GM18909 (cell line): ENCODE results near the gene RHAG.
A peak's percentile ranks its signal among the peaks of the same experiment; 100 is the strongest.
"Not testable (repeated sequence)": the region's sequence is repeated elsewhere in the genome, so short reads cannot be mapped to it uniquely, and the experiment has no call there.

Source experiments
- ATAC-seq: cut with Tn5 transposase; IDR thresholded peaks from one replicate; pipeline ENCODE4 v1.9.1; 2021; ENCODE audit warnings: mild to moderate bottlenecking; ENCODE audit not compliant: unreplicated experiment, poor library complexity

The RHAG gene

DNA sequence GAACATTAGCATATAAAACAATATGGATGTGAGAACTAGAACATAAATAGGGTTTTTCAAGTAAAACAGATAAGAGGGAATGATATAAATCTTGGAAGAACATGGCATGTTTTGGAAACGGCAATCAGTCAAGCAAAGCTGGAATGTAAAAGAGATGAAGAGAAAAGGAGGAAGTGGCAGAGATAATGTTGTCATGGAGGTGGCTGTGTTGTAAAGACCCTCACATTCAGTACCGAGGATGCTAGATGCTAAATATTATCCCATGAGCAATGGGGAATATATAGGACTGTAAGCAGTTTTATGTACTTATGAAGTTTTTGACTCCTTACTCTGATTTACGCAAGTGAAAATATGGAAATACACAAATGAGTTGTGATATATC lies 702 bp upstream of the RHAG start:
- no peak for ATAC-seq

- ATAC-seq = no peak
Measured at GRCh38 chr6:49635978-49636712, 494 bp downstream of the RHAG start.

GRCh38 chr6:49635480-49635879 lies 1.2 kb downstream of the RHAG start:
- no peak for ATAC-seq

DNA sequence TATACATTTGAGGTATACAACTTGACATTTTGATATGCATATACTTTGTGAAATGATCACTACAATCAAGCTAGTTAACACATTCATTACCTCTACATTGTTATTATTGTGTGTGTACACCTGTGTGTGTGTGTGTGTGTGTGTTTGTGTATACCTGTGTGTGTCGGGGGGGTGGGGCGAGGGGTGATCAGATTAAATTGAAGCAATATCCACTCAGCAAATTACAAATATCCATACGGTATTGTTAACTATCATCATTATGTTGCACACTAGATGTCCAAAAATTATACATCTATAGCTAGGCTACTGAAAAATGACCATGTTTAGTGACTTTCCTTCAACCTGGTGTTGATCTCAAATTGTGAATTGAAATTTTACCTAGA lies 1.8 kb downstream of the RHAG start:
- no peak for ATAC-seq

DNA sequence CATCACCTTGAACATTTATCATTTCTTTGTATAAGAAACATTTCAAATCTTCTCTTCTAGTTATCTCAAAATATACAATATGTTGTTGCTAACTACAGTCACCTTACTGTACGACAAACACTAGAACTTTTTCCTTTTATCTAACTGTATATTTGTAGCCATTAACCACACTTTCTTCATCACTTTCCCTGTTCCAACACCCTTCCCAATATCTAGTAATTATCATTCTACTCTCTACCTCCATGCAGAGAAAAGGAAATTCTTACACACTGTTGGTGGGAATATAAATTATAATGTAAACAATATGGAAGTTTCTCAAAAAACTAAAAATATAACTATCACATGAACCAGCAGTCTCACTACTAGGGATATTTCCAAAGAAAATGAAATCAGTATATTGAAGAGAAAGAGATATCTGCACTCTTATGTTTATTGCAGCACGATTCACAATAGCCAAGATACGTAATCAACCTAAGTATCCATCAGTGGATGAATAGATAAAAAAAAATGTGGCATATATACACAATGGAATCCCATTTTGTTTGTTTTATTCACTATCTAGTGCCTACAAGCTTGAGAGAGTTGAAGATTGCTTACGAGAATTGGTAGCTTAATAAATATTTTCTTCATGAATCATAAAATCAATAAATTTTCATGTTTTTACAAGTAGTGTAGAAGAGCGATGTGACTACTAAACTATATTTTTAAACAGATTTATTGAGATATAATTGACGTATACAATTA lies 2.4 kb downstream of the RHAG start:
- ATAC-seq = no peak

GRCh38 chr6:49633541-49633940 lies 3.1 kb downstream of the RHAG start:
- ATAC-seq = no peak

DNA sequence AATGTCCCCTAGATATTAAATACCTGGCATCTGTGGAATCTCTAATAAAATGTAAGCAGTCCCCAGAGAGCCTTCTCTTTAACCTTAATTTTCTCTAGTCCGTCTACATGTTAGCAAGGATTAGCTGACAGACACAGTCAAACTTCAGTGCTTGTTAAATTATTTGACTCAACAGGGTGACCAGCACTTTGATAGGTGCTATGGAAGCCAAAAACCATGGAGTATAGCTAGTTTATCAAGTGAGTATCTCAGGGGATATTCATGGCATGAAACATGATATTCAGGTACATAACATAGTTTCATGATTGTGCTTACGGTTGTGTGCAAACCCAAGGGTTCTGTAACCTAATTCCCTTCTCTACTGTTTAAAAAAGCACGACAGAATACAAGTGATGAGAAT lies 3.9 kb downstream of the RHAG start:
- ATAC-seq = no peak

- not testable (repeated sequence) for ATAC-seq
Measured at GRCh38 chr6:49629485-49630088, 7.1 kb downstream of the RHAG start.

DNA sequence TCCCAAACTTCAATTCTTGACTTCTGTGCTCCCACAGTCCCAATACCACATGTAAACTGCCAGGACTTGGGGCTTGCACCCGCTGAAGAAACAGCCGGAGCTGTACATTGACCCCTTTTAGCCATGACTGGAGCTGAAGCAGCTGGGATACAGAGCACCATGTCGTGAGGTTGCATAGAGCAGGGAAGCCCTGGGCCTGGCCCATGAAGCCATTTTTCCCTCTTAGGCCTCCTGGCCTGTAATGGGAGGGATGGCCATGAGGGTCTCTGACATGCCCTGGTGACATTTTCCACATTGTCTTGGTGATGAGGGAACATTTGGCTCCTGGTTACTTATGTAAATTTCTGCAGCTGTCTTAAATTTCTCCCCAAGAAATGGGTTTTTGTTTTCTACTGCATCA lies 9.8 kb downstream of the RHAG start:
- no peak for ATAC-seq

DNA sequence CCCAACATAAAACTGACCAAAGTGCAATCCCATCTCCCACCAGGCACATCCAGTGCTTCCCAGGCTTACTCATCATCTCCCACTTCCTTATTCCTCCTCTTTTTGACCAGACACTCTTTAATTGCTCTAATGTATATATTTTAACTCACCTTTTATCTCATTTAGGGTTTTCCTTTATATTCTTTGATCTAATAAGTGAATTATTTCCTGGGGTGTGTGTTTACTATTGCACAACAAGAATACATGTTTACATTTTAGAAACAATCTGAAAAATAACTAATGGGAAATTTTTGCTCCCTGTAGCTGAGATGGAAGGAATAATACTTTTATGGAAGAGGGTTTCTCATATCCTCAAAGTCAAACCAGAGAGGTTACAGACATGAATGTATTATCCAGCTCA lies 18.4 kb downstream of the RHAG start:
- no peak for ATAC-seq

- not testable (repeated sequence) for ATAC-seq
Measured at GRCh38 chr6:49614144-49614543, 22.5 kb downstream of the RHAG start.

GRCh38 chr6:49609285-49609684 lies 27.4 kb downstream of the RHAG start:
- ATAC-seq = no peak

GRCh38 chr6:49608275-49608674 lies 28.4 kb downstream of the RHAG start:
- ATAC-seq = not testable (repeated sequence)

GRCh38 chr6:49607391-49607982 lies 29.2 kb downstream of the RHAG start:
- no peak for ATAC-seq

- ATAC-seq = peak; percentile 97
Measured at GRCh38 chr6:49606721-49607390, 29.8 kb downstream of the RHAG start.

GRCh38 chr6:49604080-49604479 lies 32.6 kb downstream of the RHAG start:
- not testable (repeated sequence) for ATAC-seq

DNA sequence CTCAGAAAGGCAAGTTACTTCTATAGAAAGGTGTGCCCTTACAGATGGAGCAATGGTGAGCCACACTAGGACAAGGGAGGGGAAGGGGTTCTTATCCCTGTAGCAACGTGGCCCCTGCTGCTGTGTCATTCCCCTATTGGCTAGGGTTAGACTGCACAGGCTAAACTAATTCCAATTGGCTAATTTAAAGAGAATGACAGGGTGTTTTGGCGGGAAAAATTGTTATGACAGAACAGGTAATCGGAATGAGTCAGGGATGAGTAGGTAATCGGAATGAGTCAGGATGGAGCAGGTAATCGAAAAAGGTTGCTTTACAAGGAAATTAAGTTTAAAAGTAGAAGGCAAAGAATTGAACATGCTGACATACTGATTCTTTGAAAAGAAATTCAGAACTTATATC lies 49.4 kb downstream of the RHAG start:
- ATAC-seq = not testable (repeated sequence)

DNA sequence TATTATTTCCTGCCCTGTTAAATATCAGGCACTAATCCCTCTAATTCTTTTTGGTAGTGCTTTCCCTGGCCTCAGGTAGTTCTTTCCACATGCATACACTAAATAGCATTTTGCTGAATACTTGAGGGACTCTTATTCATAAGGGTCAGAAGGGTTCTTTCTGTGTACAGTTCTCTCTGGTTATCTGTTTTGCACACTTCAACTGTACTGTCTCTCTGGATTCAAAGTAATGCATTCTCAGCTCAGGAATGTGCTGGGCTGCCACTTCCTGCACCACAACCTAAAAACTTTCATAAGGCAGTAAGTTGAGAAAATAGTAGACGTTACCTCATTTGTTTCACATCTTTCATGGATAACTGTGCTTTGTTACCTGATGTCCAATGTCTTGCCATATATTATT lies 54.1 kb downstream of the RHAG start:
- ATAC-seq = no peak

DNA sequence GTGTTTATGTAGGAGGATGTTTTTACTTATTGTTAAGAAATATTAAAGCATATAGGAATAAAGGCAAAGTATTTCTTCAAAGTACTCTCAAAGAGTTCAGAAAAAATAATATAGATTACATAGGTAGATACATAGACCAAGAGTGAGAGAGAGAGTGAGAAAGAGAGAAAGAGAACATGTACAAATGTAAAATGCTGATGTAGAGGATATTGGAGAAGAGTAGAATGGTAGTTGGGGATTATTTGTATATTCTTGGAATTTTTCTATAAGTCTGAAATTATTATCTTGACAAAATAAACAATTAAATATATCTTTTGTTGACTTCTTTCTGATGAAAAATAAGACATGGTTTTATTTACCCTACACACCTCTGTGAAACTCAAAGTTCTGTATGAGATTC lies 57.0 kb downstream of the RHAG start:
- ATAC-seq = no peak

DNA sequence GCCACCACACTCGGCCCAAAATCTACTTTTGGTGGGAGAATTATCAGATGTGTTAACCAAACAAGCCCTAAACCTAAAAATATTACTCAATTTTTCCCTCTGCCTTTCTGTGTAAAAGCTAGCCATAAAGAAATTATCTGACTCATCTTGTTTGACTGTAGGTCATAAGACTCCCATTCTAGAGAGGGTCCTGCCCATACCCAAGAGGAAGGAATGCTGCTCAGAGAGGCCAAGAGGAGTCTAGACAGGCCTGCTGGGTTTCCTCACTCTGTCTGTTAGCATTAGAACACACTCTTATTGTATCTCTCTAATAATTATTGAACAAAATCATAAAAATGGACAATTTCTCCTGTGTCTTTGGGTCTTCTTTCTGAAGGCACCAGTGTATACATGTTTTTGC lies 60.0 kb downstream of the RHAG start:
- ATAC-seq = no peak
